Astrocyte of the cerebellum (primary cell): ENCODE measurements around the gene FLT1.

ENCODE experiments used
- DNase-seq: peaks from one replicate; pipeline ENCODE4 v3.0.0-alpha.2; 2011; ENCODE audit warnings: low read depth
- H3K4me3 ChIP-seq: 2 replicates; pipeline ENCODE4 v1.5.1; 2011; ENCODE audit warnings: mild to moderate bottlenecking, low read depth, low read length, moderate library complexity
- in situ Hi-C: cut with HindIII; loops from 2 replicates; pipeline ENCODE4 v1.10.0; 2017; ENCODE audit warnings: low sequenced_read_pairs
- TF ChIP-seq, protein P1 (sequence below): IDR thresholded peaks from 2 replicates; pipeline ENCODE4 v1.5.1; 2012; ENCODE audit warnings: low read length, low read depth, moderate library complexity, mild to moderate bottlenecking; ENCODE audit errors: missing control alignments

The FLT1 gene

DNA sequence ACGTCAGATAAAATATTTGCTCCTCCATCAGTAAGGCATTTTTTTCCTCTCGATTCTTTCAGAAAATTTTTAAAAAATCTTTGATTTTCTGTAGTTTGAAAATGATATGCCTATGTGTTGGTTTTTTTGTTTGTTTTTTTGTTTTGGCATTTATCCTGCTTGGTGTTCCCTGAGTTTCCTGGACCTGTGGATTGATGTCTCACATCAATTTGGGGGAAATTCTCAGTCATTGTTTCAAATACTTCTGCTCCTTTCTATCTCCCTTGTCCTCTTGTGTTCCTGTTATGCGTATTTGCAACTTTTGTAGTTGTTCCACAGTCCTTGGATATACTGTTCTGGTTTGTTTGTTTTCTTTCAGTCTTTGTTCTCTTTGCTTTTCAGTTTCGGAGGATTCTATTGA is 18.8 kb upstream of the FLT1 start:
- no peak for DNase-seq
- TF ChIP-seq, protein P1, sequence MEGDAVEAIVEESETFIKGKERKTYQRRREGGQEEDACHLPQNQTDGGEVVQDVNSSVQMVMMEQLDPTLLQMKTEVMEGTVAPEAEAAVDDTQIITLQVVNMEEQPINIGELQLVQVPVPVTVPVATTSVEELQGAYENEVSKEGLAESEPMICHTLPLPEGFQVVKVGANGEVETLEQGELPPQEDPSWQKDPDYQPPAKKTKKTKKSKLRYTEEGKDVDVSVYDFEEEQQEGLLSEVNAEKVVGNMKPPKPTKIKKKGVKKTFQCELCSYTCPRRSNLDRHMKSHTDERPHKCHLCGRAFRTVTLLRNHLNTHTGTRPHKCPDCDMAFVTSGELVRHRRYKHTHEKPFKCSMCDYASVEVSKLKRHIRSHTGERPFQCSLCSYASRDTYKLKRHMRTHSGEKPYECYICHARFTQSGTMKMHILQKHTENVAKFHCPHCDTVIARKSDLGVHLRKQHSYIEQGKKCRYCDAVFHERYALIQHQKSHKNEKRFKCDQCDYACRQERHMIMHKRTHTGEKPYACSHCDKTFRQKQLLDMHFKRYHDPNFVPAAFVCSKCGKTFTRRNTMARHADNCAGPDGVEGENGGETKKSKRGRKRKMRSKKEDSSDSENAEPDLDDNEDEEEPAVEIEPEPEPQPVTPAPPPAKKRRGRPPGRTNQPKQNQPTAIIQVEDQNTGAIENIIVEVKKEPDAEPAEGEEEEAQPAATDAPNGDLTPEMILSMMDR: no peak
- in situ Hi-C loops: no loop called here
- no peak overlapping the region for H3K4me3 ChIP-seq

DNA sequence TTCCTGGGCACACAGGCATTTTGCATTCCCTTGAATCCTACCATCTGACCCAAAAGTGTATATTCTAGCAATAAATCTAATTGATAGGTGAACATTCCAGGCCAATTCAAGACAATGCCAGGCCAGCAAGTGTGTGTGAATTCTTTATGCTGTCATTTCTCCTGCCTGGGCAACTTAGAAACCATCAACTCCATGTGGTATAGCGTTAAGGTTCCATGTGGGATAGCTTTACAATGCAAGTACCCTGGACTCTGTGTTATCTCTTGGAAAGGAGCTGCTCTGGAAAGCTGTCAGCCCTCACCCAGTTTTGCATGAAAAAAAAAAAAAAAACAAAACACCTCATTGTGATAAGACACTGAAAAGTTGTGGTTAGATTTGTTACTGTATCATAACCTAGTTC is 15.6 kb upstream of the FLT1 start:
- no peak for DNase-seq
- in situ Hi-C loops: no loop called here
- TF ChIP-seq, protein P1: no peak
- H3K4me3 ChIP-seq: no peak overlapping the region

DNA sequence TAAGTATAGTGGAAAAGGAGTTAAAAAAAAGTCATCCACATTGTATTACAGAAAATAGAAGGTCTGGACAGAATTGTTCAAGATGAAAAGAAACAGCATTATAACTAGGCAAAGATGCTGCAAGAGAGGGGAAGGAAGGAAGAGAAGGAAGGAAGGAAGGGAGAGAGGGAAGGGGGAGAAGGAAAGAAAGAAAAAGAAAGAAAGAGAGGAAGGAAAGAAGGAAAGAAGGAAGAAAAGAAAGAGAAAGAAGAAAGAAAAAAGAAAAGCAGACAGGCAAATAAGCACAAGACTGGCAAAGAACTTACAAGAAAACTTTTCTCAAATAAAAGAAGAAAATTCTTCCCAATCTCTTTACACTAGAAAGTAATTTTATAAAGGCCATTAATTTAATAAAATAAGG is 15.1 kb upstream of the FLT1 start:
- in situ Hi-C loops: no loop called here
- TF ChIP-seq, protein P1: no peak
- no peak overlapping the region for H3K4me3 ChIP-seq
- no peak for DNase-seq

GRCh38 chr13:28505543-28506135 is 10.7 kb upstream of the FLT1 start:
- H3K4me3 ChIP-seq: no peak overlapping the region
- no peak for DNase-seq
- TF ChIP-seq, protein P1: no peak
- in situ Hi-C loops: no loop called here

- H3K4me3 ChIP-seq: no peak overlapping the region
- TF ChIP-seq, protein P1: no peak
- DNase-seq: no peak
- in situ Hi-C loops: no loop called here
Measured at GRCh38 chr13:28503182-28503967, 8.4 kb upstream of the FLT1 start.

DNA sequence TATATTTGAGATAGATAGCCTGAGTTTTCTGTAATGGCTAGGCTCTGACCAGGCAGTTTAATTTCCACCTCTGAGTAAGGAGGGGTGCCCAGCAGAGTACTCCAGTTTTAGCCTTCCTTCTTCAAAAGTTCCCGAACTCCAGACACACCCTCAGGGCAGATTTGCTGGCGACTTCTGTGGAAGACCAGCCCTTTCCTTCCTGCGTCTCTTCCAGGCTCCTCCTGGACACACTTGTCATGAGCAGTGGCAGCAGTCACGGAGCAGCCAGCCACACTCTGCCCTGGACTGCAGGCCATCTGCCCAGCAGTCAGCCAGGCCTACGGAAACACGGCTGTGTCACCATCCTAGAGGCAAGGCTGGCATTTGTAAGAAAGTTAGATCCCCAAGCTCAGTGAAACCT is 6.6 kb upstream of the FLT1 start:
- no peak for DNase-seq
- in situ Hi-C loops: no loop called here
- H3K4me3 ChIP-seq: no peak overlapping the region
- TF ChIP-seq, protein P1: no peak
